ENCODE data around the gene PLEKHM2.

Gene PLEKHM2

DNA sequence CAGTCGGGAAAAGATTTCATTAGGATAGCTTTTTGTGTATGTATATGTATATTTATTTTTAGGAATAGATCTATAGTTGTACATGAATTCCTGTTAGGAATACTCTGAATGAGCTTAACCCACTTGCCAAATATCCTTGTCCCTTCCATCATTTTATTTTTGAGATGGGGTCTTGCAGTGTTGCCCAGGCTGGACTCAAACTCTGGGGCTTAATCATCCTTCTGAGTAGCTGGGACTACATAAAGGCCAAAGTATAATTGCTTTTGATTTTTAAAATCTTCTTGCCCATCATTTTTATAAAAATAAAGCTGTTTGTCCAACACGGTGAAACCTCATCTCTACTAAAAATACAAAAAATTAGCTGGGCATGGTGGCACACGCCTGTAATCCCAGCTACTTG, 20.2 kb upstream of the PLEKHM2 start:
- Histone ChIP-seq H3K27ac (no peak overlapping the region), H3K4me1 (peaks cover 8% of the 10 kb centered on the region), H3K79me2 (no peaks in the 10 kb centered on the region), H2AFZ (no peak overlapping the region), H3K27me3 (ENCODE audit: control insufficient read depth, insufficient read depth, low read length) (no peaks in the 10 kb centered on the region), H3K4me2 (ENCODE audit: low read length) (no peak overlapping the region), H3K36me3 (ENCODE audit: control insufficient read depth, insufficient read depth, low read length) (no peaks in the 10 kb centered on the region), H3K9ac (no peak overlapping the region), H3K9me3 (ENCODE audit: control insufficient read depth, low read length) (no peaks in the 10 kb centered on the region), H3K4me3 (ENCODE audit: low read depth, low read length) (no peak overlapping the region)
- TF ChIP-seq CTCF (IDR thresholded peaks at IDR 0.05), result no peak

GRCh38 chr1:15667362-15667761, 16.8 kb upstream of the PLEKHM2 start:
- no peak overlapping the region for H3K4me2 ChIP-seq (ENCODE audit: low read length)
- no peak overlapping the region for H3K27ac ChIP-seq
- TF ChIP-seq CTCF (IDR thresholded peaks at IDR 0.05), result no peak

DNA sequence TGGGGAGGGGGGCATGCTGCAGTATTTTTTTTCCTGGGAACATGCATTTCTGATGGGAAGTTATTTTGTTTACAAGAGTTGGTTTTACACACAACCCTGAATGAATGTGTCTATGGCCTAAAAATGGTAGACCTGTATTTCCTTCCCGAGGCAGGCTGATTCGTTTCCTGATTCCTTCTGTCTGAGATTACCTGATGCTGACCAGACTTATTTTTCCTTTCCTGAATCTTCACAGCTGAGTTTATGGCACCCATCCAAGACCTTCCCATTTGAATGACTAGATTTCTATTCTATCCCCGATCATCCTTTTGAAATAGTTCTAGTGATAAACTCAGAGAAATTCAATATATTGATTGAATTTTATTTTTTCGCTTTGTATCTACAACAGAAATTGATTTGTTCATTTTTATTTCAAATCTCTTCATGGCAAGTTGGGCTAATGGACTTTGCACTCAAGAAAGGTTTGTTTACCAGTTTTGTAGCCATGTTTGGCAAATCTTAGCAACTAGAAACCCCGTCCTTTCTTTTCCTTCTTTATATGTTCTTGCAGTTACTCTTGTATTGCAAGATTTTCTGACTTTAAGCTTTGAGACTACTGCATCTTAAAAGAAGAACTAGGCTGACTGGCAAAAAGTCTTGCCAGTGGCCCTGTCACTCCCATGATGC, 15.9 kb upstream of the PLEKHM2 start:
- Histone ChIP-seq H3K27me3 (ENCODE audit: control insufficient read depth, insufficient read depth, low read length) (no peaks in the 10 kb centered on the region), H2AFZ (no peak overlapping the region), H3K4me1 (no peaks in the 10 kb centered on the region), H3K36me3 (ENCODE audit: control insufficient read depth, insufficient read depth, low read length) (no peaks in the 10 kb centered on the region), H3K4me2 (ENCODE audit: low read length) (no peak overlapping the region), H3K9ac (no peak overlapping the region), H3K79me2 (no peaks in the 10 kb centered on the region), H3K4me3 (ENCODE audit: low read depth, low read length) (no peak overlapping the region), H3K27ac (no peak overlapping the region), H3K9me3 (ENCODE audit: control insufficient read depth, low read length) (no peaks in the 10 kb centered on the region)
- TF ChIP-seq CTCF (IDR thresholded peaks at IDR 0.05), result no peak

More at GRCh38 chr1:15667362-15667761, 16.8 kb upstream of the PLEKHM2 start:
- Histone ChIP-seq H3K9ac (no peak overlapping the region), H3K4me1 (no peaks in the 10 kb centered on the region), H3K79me2 (no peaks in the 10 kb centered on the region), H3K27me3 (ENCODE audit: control insufficient read depth, insufficient read depth, low read length) (no peaks in the 10 kb centered on the region), H3K36me3 (ENCODE audit: control insufficient read depth, insufficient read depth, low read length) (no peaks in the 10 kb centered on the region), H2AFZ (no peak overlapping the region), H3K4me3 (ENCODE audit: low read depth, low read length) (no peak overlapping the region), H3K9me3 (ENCODE audit: control insufficient read depth, low read length) (no peaks in the 10 kb centered on the region)

DNA sequence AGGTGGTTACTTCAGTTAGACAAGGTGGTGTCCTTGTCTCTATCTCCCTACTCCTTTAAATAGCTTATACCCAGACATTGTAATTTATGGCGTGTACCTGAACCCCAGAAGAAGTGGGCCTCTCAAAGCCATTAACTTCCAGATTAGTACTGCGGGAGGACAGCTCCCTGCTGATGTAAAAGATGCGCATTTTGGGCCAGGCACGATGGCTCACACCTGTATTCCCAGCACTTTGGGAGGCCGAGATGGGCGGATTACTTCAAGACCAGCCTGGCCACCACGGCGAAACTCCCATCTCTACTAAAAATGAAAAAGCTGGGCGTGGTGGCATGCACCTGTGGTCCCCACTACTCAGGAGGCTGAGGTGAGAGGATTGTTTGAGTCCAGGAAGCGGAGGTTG, 15.0 kb upstream of the PLEKHM2 start:
- Histone ChIP-seq H3K4me1 (no peaks in the 10 kb centered on the region), H3K9me3 (ENCODE audit: control insufficient read depth, low read length) (no peaks in the 10 kb centered on the region), H3K4me3 (ENCODE audit: low read depth, low read length) (no peak overlapping the region), H3K79me2 (no peaks in the 10 kb centered on the region), H3K27ac (no peak overlapping the region), H2AFZ (no peak overlapping the region), H3K27me3 (ENCODE audit: control insufficient read depth, insufficient read depth, low read length) (no peaks in the 10 kb centered on the region), H3K4me2 (ENCODE audit: low read length) (no peak overlapping the region), H3K9ac (no peak overlapping the region), H3K36me3 (ENCODE audit: control insufficient read depth, insufficient read depth, low read length) (no peaks in the 10 kb centered on the region)
- TF ChIP-seq CTCF (IDR thresholded peaks at IDR 0.05), result no peak

- H3K27me3 ChIP-seq (ENCODE audit: control insufficient read depth, insufficient read depth, low read length), result no peaks in the 10 kb centered on the region
- H3K4me1 ChIP-seq, result no peaks in the 10 kb centered on the region
- H3K9me3 ChIP-seq (ENCODE audit: control insufficient read depth, low read length), result no peaks in the 10 kb centered on the region
- no peak overlapping the region for H3K27ac ChIP-seq
- H3K79me2 ChIP-seq, result no peaks in the 10 kb centered on the region
- no peak for TF ChIP-seq CTCF (IDR thresholded peaks at IDR 0.05)
- H2AFZ ChIP-seq, result no peak overlapping the region
- no peak overlapping the region for H3K4me3 ChIP-seq (ENCODE audit: low read depth, low read length)
- no peak overlapping the region for H3K4me2 ChIP-seq (ENCODE audit: low read length)
- no peaks in the 10 kb centered on the region for H3K36me3 ChIP-seq (ENCODE audit: control insufficient read depth, insufficient read depth, low read length)
- H3K9ac ChIP-seq, result no peak overlapping the region
Measured at GRCh38 chr1:15669864-15670263, 14.3 kb upstream of the PLEKHM2 start.
